GM21360 (cell line): Measurements from ENCODE around the gene RNF224.
"Not testable (repeated sequence)": the region's sequence is repeated elsewhere in the genome, so short reads cannot be mapped to it uniquely, and the experiment has no call there.

Experiments used
- ATAC-seq: cut with Tn5 transposase; IDR thresholded peaks from one replicate; pipeline ENCODE4 v1.9.1; 2021; ENCODE audit warnings: mild to moderate bottlenecking, moderate library complexity; ENCODE audit not compliant: unreplicated experiment

Gene RNF224

GRCh38 chr9:137236936-137237421 is 9.7 kb downstream of the RNF224 start:
- ATAC-seq = no peak

- ATAC-seq = no peak
Observed at GRCh38 chr9:137237759-137238726, 10.7 kb downstream of the RNF224 start.

GRCh38 chr9:137239541-137240200 is 12.4 kb downstream of the RNF224 start:
- not testable (repeated sequence) for ATAC-seq

GRCh38 chr9:137240318-137240840 is 13.1 kb downstream of the RNF224 start:
- ATAC-seq = peak; percentile 19

- ATAC-seq = peak; percentile 71
Observed at GRCh38 chr9:137240841-137241489, 13.7 kb downstream of the RNF224 start, which contains the start of gene TUBB4B. TSS of gene TUBB4B (plus strand) at chr9:137241287. CDS start at chr9:137241361, 74 bp downstream.

DNA sequence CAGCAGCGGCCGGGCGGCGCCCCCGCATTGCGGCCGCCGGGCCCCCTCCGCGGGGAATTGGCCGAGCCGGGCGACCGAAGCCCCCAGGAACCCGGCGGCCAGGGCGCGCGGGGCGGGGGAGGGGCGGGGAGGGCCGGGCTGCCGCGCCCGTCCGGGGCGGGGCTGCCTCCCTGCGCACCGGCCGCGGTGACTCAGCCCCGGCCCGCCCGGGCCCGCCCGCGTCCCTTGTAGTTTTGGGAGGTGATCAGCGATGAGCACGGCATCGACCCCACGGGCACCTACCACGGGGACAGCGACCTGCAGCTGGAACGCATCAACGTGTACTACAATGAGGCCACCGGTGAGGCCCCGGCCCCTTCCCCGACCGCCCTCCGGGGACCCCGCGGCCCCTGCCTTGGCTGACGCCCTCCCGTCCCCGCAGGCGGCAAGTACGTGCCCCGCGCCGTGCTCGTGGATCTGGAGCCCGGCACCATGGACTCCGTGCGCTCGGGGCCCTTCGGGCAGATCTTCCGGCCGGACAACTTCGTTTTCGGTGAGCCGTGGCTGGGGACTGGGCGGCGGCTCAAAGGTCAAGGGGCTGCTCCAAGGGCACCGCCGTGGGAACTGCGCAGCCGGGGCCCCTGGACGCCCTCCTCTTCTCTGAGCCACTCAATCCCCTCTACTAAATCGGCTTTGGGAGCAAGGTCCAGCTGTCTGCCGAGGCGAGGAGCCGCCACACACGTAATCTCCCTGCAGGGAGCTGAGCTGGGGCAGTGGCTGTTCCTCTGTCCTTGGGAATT is 14.4 kb downstream of the RNF224 start:
- peak; percentile 1 for ATAC-seq

GRCh38 chr9:137242269-137243203 is 15.2 kb downstream of the RNF224 start:
- no peak for ATAC-seq

GRCh38 chr9:137243266-137243625 is 15.9 kb downstream of the RNF224 start:
- not testable (repeated sequence) for ATAC-seq

GRCh38 chr9:137243626-137244485 is 16.6 kb downstream of the RNF224 start:
- ATAC-seq = no peak

GRCh38 chr9:137244486-137245449 is 17.5 kb downstream of the RNF224 start:
- no peak for ATAC-seq

DNA sequence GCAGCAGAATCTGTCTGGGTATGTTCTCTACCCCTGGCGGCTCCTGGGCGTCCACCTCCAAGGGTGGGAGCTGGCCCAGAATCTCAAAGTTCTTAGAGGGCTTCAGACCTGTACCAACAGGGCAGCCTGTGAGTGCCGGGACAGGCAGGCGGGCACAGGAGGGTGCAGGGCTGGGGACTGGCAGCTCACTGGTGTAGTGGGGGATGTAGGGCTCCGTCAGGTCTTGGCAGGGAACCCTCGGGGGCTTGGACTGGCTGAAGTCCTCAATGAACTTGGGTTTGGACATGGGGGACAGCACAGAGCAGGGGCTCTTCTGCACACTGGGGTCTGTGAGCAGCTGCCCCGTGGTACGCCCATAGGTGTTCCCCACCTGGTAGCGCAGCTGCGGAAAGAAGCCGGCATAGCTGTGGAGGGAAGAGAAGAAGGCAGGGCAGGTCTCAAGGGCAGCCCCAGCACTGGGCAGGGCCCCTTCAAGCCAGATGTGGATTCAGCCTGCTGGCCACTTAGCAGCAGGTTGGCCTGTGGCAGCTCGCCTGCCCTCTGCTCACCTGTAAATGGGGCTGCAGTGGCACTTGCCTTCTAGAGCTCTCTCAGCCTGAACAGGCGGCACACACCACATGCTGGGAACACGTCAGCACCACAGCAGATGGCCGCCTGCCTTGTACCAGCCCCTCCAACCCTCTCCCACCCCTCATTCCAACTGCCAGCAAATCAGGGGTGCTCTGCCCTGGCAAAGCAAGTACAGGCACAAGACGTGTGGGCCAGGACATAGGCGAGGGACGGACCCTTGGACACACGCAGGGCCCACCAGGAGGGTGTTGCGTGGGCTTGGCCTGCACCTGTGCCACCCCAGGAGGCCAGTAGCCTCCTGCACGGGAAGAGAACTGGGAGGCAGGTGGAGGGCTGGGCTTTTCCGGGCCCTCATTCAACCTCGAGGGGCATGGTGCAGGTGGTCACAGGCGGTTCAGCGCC is 18.4 kb downstream of the RNF224 start:
- no peak for ATAC-seq

- no peak for ATAC-seq
Observed at GRCh38 chr9:137247135-137247915, 20.0 kb downstream of the RNF224 start.

GRCh38 chr9:137247916-137248175 is 20.5 kb downstream of the RNF224 start:
- no peak for ATAC-seq

GRCh38 chr9:137250329-137251193 is 23.3 kb downstream of the RNF224 start:
- ATAC-seq = no peak

GRCh38 chr9:137251194-137251461 is 23.8 kb downstream of the RNF224 start, which contains the start of gene STPG3:
TSS of gene STPG3 (plus strand) at chr9:137251286. CDS start at chr9:137251287, 1 bp downstream.
- ATAC-seq = no peak
